Common myeloid progenitor, CD34-positive (primary cell): ENCODE data around the gene HEATR5A.
A peak's percentile ranks its signal among the peaks of the same experiment; 100 is the strongest.
"Not testable (repeated sequence)": the region's sequence is repeated elsewhere in the genome, so short reads cannot be mapped to it uniquely, and the experiment has no call there.

Experiments used
- CTCF ChIA-PET: fragments of 350-600 bp; sonication (Branson Sonifier 250); formaldehyde crosslinking; loops from one replicate; lab custom pipeline; 2021; ENCODE audit warnings: antibody characterized with exemption; lab: Charles Lee
- POLR2A ChIA-PET: fragments of 350-600 bp; sonication (Branson Sonifier 250); formaldehyde crosslinking; loops from one replicate; lab custom pipeline; 2021; ENCODE audit warnings: antibody characterized with exemption; lab: Charles Lee
- DNase-seq, 3 donors: peaks; one replicate each; pipeline versions ENCODE4 v3.0.0 to v3.0.0-alpha.2; 2013
- H3K27ac ChIP-seq, 2 experiments: 1 replicate in 1 of 2; 2 replicates in 1 of 2; pipeline ENCODE4 v1.7.0; 2013; ENCODE audit warnings: inconsistent platforms in 2 of 2, low read length in 2 of 2, mild to moderate bottlenecking in 2 of 2, low read depth in 1 of 2, moderate library complexity in 1 of 2; ENCODE audit not compliant: severe bottlenecking in 2 of 2, insufficient read depth in 1 of 2, poor library complexity in 1 of 2
- H3K27me3 ChIP-seq, 5 experiments: replicated peaks in 2 of 5; 1 replicate in 3 of 5; 2 replicates in 2 of 5; pipeline versions ENCODE4 v1.6.1 to v1.7.0; 2013; ENCODE audit warnings: low read length in 4 of 5, mild to moderate bottlenecking in 2 of 5, moderate library complexity in 2 of 5, inconsistent platforms in 1 of 5; ENCODE audit not compliant: insufficient read depth in 5 of 5, control insufficient read depth in 4 of 5
- H3K36me3 ChIP-seq, 4 experiments: 1 replicate in 2 of 4; 2 replicates in 2 of 4; pipeline versions ENCODE4 v1.6.1 to v1.7.0; 2013; ENCODE audit warnings: low read length in 3 of 4, control low read depth in 1 of 4, mild to moderate bottlenecking in 1 of 4; ENCODE audit not compliant: control insufficient read depth in 4 of 4, insufficient read depth in 4 of 4
- H3K4me1 ChIP-seq, 4 experiments: 1 replicate in 3 of 4; 2 replicates in 1 of 4; pipeline versions ENCODE4 v1.6.1 to v1.7.1; 2013; ENCODE audit warnings: low read length in 3 of 4, mild to moderate bottlenecking in 3 of 4, control low read depth in 1 of 4, inconsistent platforms in 1 of 4, moderate library complexity in 1 of 4; ENCODE audit not compliant: control insufficient read depth in 4 of 4, insufficient read depth in 4 of 4; ENCODE audit errors: control extremely low read depth in 1 of 4
- H3K4me3 ChIP-seq, 7 experiments: 1 replicate in 4 of 7; 2 replicates in 3 of 7; pipeline versions ENCODE4 v1.5.1 to v1.7.0; 2013; ENCODE audit warnings: mild to moderate bottlenecking in 7 of 7, low read length in 6 of 7, moderate library complexity in 6 of 7, inconsistent platforms in 2 of 7, low read depth in 2 of 7, control low read depth in 1 of 7; ENCODE audit not compliant: insufficient read depth in 4 of 7, control insufficient read depth in 1 of 7; ENCODE audit errors: extremely low read depth in 1 of 7
- H3K9me3 ChIP-seq, 5 experiments: 1 replicate in 4 of 5; 2 replicates in 1 of 5; pipeline versions ENCODE4 v1.6.1 to v1.7.1; 2013; ENCODE audit warnings: low read length in 4 of 5, mild to moderate bottlenecking in 2 of 5, inconsistent platforms in 1 of 5, low read depth in 1 of 5, moderate library complexity in 1 of 5; ENCODE audit not compliant: control insufficient read depth in 4 of 5, insufficient read depth in 2 of 5; ENCODE audit errors: control extremely low read depth in 1 of 5
- WGBS: methylation state at CpG from one replicate; pipeline ENCODE4 v1.1.5; 2013; ENCODE audit not compliant: insufficient coverage; 5-methylcytosine and 5-hydroxymethylcytosine counted together

The HEATR5A gene

DNA sequence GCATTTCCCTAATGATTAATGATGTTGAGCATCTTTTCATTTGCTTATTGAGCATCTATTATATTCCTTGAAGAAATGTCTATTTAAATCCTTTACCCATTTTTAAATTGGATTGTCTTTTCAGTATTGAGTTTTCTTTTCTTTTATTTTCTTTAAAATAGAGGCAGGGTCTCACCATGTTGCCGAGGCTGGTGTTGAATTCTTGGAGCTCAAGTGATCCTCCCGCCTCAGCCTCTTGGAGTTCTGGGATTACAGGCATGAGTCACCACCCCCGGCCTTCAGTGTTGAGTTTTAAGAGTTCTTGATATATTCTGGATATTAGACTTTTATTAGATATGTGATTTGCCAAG lies 139.5 kb downstream of the HEATR5A start:
- Histone ChIP-seq H3K4me3 (no peak overlapping the region), H3K36me3 (no peaks in the 10 kb centered on the region), H3K27me3 (no peaks in the 10 kb centered on the region), H3K27ac (no peak overlapping the region), H3K4me1 (peaks cover 1 to 12% (median 4%) of the 10 kb centered on the region in 4 experiments), H3K9me3 (peaks cover 0 to 14% (median 3%) of the 10 kb centered on the region in 5 experiments)
- 90% methylated on average over 2 of the region's 3 CpGs for WGBS
- no peak for DNase-seq
- CTCF ChIA-PET: no interaction called here
- POLR2A ChIA-PET: no interaction called here

DNA sequence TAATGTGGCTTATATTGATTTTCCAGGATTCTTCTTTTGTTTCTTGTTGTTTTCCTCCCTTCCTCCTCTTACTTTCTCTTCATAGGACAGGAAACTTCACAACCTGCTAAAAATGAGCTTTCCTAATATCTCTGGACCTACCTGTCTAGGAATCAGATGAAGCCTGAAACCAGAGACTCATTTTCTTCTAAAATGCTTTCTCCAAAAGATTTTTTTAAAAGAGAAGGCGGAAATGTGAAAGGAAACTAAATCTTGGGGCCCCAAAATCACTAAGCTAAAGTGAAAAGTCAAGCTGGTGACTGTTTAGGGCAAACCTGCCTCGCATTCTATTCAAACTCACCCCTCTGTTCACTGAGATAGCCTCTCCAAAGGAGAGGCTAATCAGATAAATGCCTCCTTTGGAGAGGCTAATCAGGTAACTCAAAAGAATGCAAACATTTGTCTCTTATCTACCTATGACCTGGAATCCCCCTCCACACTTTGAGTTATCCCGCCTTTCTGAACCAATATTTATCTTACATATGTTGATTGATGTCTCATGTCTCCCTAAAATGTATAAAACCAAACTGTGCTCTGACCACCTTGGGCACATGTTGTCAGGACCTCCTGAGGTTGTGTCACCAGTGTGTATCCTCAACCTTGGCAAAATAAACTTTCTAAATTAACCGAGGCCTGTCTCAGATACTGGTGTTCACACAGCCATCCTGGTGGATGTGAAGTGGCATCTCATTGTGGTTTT lies 140.0 kb downstream of the HEATR5A start:
- Histone ChIP-seq H3K27ac (no peak overlapping the region), H3K4me1 (peaks cover 1 to 12% (median 4%) of the 10 kb centered on the region in 4 experiments), H3K36me3 (no peaks in the 10 kb centered on the region), H3K9me3 (peaks cover 0 to 14% (median 3%) of the 10 kb centered on the region in 5 experiments), H3K4me3 (no peak overlapping the region), H3K27me3 (no peaks in the 10 kb centered on the region)
- no peak for DNase-seq
- WGBS: 100% methylated on average over 3 of the region's 4 CpGs
- CTCF ChIA-PET: no interaction called here
- POLR2A ChIA-PET: interaction anchor here (0.7 kb wide), 1 partner anchor 927 kb away, joined by 4 read pairs; no protein-coding TSS in a partner anchor

DNA sequence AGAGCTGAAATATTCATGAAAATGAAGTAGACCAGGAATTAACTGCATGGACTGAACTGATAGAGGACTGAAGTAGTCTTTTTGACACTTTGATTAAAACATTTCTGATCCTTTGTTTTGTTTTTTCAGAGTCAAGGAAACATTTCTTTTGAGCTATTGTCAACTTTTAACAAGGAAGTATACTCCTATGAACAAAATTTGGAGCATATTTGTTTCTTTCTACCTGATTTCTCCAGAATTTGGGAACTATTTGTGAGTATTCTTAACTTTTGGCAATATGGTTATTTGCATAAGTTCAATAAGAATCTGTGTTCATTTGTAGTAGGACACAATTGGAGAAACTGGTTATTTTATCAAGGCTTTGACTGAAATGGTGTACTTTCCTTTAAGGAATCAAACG lies 141.5 kb downstream of the HEATR5A start:
- H3K9me3 ChIP-seq: peaks cover 0 to 14% (median 3%) of the 10 kb centered on the region in 5 experiments
- no peaks in the 10 kb centered on the region for H3K27me3 ChIP-seq
- H3K4me3 ChIP-seq: no peak overlapping the region
- 100% methylated on average over 1 of the region's 1 CpG for WGBS
- no peaks in the 10 kb centered on the region for H3K36me3 ChIP-seq
- peaks cover 0 to 8% (median under 1%) of the 10 kb centered on the region in 4 experiments for H3K4me1 ChIP-seq
- ChIA-PET CTCF (no interaction called here), POLR2A (no interaction called here)
- no peak overlapping the region for H3K27ac ChIP-seq
- peak in 2 of 3 donors; percentile 10 to 37 for DNase-seq

DNA sequence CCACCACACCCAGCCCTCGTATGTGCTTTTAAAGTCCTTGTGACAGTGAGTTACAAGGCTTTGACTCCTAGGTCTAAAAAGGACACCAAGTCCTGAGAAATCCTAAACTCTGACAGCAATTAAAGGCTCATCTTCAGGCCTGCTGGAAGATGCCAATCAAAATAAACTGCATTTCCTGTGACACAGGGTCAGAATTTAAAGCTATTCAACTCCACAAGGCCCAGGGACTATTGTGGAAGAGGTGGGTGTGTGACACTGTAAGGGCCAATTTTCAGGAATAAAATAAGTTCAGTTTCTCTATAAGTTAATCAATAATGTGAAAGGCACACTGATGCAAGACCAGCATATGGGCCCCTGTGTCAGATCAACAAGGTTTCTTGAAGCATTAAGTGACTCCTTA lies 143.3 kb downstream of the HEATR5A start:
- WGBS: no CpG with 5 or more reads among the region's 1 CpG

DNA sequence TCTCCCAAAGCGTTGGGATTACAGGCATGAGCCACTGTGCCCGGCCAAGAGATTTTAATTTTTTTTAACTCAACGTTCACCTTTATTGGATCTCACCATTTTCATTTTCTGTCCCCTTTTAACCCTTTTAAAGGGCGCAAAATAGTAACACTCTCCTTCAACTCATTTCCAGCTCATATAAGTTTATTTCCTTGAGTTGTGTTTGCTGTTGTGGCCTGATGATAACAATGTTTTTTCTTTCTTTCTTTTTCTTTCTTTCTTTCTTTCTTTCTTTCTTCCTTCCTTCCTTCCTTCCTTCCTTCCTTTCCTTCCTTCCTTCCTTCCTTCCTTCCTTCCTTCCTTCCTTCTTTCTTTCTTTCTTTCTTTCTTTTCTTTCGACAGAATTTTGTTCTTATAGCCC lies 143.9 kb downstream of the HEATR5A start:
- POLR2A ChIA-PET, DNase-seq, CTCF ChIA-PET, H3K4me3 ChIP-seq, H3K36me3 ChIP-seq, H3K4me1 ChIP-seq, H3K27ac ChIP-seq, H3K27me3 ChIP-seq: not testable (repeated sequence)
- WGBS: 78% methylated on average over 3 of the region's 5 CpGs
- H3K9me3 ChIP-seq: peaks cover 0 to 14% (median 3%) of the 10 kb centered on the region in 5 experiments

More for the DNA sequence above, 143.3 kb downstream of the HEATR5A start:
- Histone ChIP-seq H3K27me3 (no peaks in the 10 kb centered on the region), H3K36me3 (no peaks in the 10 kb centered on the region), H3K9me3 (peaks cover 0 to 14% (median 3%) of the 10 kb centered on the region in 5 experiments), H3K27ac (no peak overlapping the region), H3K4me1 (no peaks in the 10 kb centered on the region), H3K4me3 (no peak overlapping the region)
- no peak for DNase-seq
- CTCF ChIA-PET: no interaction called here
- POLR2A ChIA-PET: no interaction called here

DNA sequence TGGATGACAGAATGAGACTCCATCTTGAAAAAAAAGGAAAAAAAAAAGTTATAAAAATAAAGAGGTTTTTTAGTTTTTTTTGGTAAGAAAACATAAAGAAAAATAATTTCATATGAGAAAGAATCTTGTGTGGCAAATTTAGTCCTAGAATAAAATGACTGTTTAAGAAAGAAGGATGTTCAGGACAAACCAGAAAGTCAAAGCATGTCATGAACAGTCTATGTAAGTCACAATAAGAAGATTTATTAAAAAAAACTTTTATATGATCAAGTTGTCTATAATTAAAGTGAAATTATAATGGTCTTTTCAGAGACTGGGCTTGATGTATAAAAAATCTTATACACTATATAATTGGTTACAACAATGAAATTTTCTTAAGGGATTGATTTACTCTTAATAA lies 144.6 kb downstream of the HEATR5A start:
- DNase-seq: no peak
- Histone ChIP-seq H3K4me1 (no peaks in the 10 kb centered on the region), H3K9me3 (peaks cover 0 to 14% (median 3%) of the 10 kb centered on the region in 5 experiments), H3K27me3 (no peaks in the 10 kb centered on the region), H3K27ac (no peak overlapping the region), H3K36me3 (no peaks in the 10 kb centered on the region), H3K4me3 (no peak overlapping the region)
- CTCF ChIA-PET: no interaction called here
- POLR2A ChIA-PET: no interaction called here

DNA sequence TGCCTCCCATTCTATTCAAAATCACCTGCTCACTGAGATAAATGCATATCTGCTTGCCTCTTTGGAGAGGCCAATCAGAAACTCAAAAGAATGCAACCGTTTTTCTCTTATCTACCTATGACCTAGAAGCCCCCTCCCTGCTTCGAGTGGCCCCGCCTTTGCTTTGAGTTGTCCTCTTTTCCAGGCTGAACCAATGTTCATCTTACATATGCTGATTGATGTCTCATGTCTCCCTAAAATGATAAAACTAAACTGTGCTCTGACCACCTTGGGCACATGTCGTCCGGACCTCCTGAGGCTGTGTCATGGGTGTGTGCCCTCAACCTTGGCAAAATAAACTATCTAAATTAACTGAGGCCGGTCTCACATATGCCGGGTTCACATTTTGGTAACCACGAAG lies 148.7 kb downstream of the HEATR5A start:
- POLR2A ChIA-PET: no interaction called here

More for the DNA sequence above, 148.7 kb downstream of the HEATR5A start:
- no peak for DNase-seq
- Histone ChIP-seq H3K27ac (no peak overlapping the region), H3K27me3 (no peaks in the 10 kb centered on the region), H3K4me3 (no peak overlapping the region), H3K36me3 (no peaks in the 10 kb centered on the region), H3K4me1 (no peaks in the 10 kb centered on the region), H3K9me3 (peaks cover 1 to 14% (median 6%) of the 10 kb centered on the region in 5 experiments)
- 96% methylated on average over 8 of the region's 8 CpGs for WGBS
- CTCF ChIA-PET: no interaction called here
